PC-9 (cell line): ENCODE measurements around the gene PTGFRN. TPM values are rescaled to one million over a fixed set of nuclear protein-coding genes. Genes with fewer than 3 reads are reported as not detected.

Source experiments
- BruUV-seq: library from RNA; stranded (reverse); fragments of 400-500 nt; replicated peaks from 2 replicates; lab custom pipeline; 2021; lab: Mats Ljungman, UMichigan
- CTCF ChIA-PET: fragments of 300-600 bp; sonication (Branson Sonifier 250); formaldehyde crosslinking; loops from one replicate; lab custom pipeline; 2022; ENCODE audit warnings: antibody characterized with exemption; lab: Charles Lee
- POLR2A ChIA-PET: fragments of 300-600 bp; sonication (Branson Sonifier 250); formaldehyde crosslinking; loops from one replicate; lab custom pipeline; 2022; ENCODE audit warnings: antibody characterized with exemption; ENCODE audit not compliant: unreplicated experiment; lab: Charles Lee
- DNase-seq, 2 experiments: peaks; one replicate each; pipeline versions ENCODE4 v3.0.0 to v3.0.0-alpha.2; 2015 to 2022; ENCODE audit warnings: mixed read lengths in 1 of 2
- H2AFZ ChIP-seq: fragments of 200-600 bp; sonication (generic); 2 replicates; pipeline ENCODE4 v1.8.1; 2017; ENCODE audit warnings: antibody characterized with exemption
- H3F3A ChIP-seq: fragments of 200-600 bp; sonication (generic); 2 replicates; pipeline ENCODE4 v1.8.1; 2017; ENCODE audit warnings: antibody characterized with exemption, mild to moderate bottlenecking, low read depth; ENCODE audit not compliant: insufficient read depth
- H3K27ac ChIP-seq: fragments of 200-600 bp; sonication (generic); 2 replicates; pipeline ENCODE4 v1.6.1; 2016; ENCODE audit warnings: mixed run types
- H3K27me3 ChIP-seq: fragments of 200-600 bp; sonication (generic); 2 replicates; pipeline ENCODE4 v1.6.1; 2016; ENCODE audit warnings: low read depth, mixed run types; ENCODE audit not compliant: insufficient read depth
- H3K36me3 ChIP-seq: fragments of 200-600 bp; sonication (generic); 2 replicates; pipeline ENCODE4 v1.6.1; 2016; ENCODE audit warnings: low read depth, mixed run types
- H3K4me1 ChIP-seq: fragments of 200-600 bp; sonication (generic); replicated peaks from 2 replicates; pipeline ENCODE4 v1.6.1; 2016; ENCODE audit warnings: mixed run types; ENCODE audit not compliant: insufficient read depth
- H3K4me2 ChIP-seq: fragments of 200-600 bp; sonication (generic); 2 replicates; pipeline ENCODE4 v1.6.1; 2017; ENCODE audit warnings: mixed run types
- H3K4me3 ChIP-seq: fragments of 200-600 bp; sonication (generic); 2 replicates; pipeline ENCODE4 v1.6.1; 2016; ENCODE audit warnings: mixed run types
- H3K79me2 ChIP-seq: fragments of 200-600 bp; sonication (generic); 2 replicates; pipeline ENCODE4 v1.6.1; 2017; ENCODE audit warnings: low read depth, mixed run types
- H3K9me2 ChIP-seq: fragments of 200-600 bp; sonication (generic); 2 replicates; pipeline ENCODE4 v1.8.1; 2017; ENCODE audit warnings: mild to moderate bottlenecking; ENCODE audit not compliant: insufficient read depth
- H3K9me3 ChIP-seq: fragments of 200-600 bp; sonication (generic); 2 replicates; pipeline ENCODE4 v1.8.1; 2016; ENCODE audit warnings: low read depth; ENCODE audit not compliant: insufficient read depth
- H4K20me1 ChIP-seq: fragments of 200-600 bp; sonication (generic); 2 replicates; pipeline ENCODE4 v1.8.1; 2017; ENCODE audit not compliant: insufficient read depth
- CTCF ChIP-seq: fragments of 200-600 bp; sonication (generic); conservative IDR thresholded peaks from 2 replicates; pipeline ENCODE4 v1.6.1; 2017; ENCODE audit warnings: mixed run types, antibody characterized with exemption, mild to moderate bottlenecking, moderate library complexity
- EZH2 ChIP-seq: fragments of 200-600 bp; sonication (generic); IDR thresholded peaks from 2 replicates; pipeline ENCODE4 v1.8.0; 2017; ENCODE audit warnings: antibody characterized with exemption, low read depth
- intact Hi-C: fragments of 100-400 bp; cut with micrococcal nuclease; formaldehyde crosslinking; loops from one replicate; pipeline ENCODE4 v1.10.0; 2022; ENCODE audit not compliant: unreplicated experiment
- total RNA-seq: library from RNA; stranded (reverse); gene quantifications from 2 replicates; pipeline ENCODE4 v1.2.3, GENCODE V29; 2021

Gene PTGFRN
- total RNA-seq, 1 experiment from 2014 or later: 87.3 TPM

GRCh38 chr1:116914667-116915066 is 5.0 kb downstream of the PTGFRN start:
- Histone ChIP-seq H3K36me3 (no peaks in the 10 kb centered on the region), H3K4me2 (peak overlapping the region; percentile 51), H3K27me3 (no peaks in the 10 kb centered on the region), H3K9me2 (no peaks in the 10 kb centered on the region), H3K79me2 (peaks cover 93% of the 10 kb centered on the region), H3F3A (peaks cover 17% of the 10 kb centered on the region; the same call in 1 of the 2 replicates), H3K4me3 (no peak overlapping the region; the same call in 1 of the 2 replicates), H4K20me1 (no peaks in the 10 kb centered on the region), H3K27ac (no peak overlapping the region), H3K4me1 (peaks cover 71% of the 10 kb centered on the region), H2AFZ (no peak overlapping the region), H3K9me3 (no peaks in the 10 kb centered on the region)
- ChIA-PET CTCF (no interaction called here), POLR2A (interaction anchor here (0.6 kb wide), 1 partner anchor 218 kb away, joined by 7 read pairs; no protein-coding TSS in a partner anchor)
- TF ChIP-seq EZH2: no peak
- no peak for TF ChIP-seq CTCF
- no TSS peak for BruUV-seq
- intact Hi-C loops: loop anchor here (5.0 to 10.0 kb wide), 3 partner anchors 57 to 340 kb away; partner anchors contain the start of gene CD58
- no peak for DNase-seq

GRCh38 chr1:116915086-116915661 is 5.5 kb downstream of the PTGFRN start:
- H3K79me2 ChIP-seq: peaks cover 98% of the 10 kb centered on the region
- ChIA-PET POLR2A (interaction anchor here (0.5 to 0.6 kb wide), 2 partner anchors 61 to 219 kb away, joined by 3 to 7 read pairs; no protein-coding TSS in a partner anchor), CTCF (no interaction called here)

GRCh38 chr1:116916002-116916401 is 6.3 kb downstream of the PTGFRN start:
- TF ChIP-seq EZH2 (no peak), CTCF (no peak)
- intact Hi-C loops: loop anchor here (5.0 to 10.0 kb wide), 2 partner anchors 59 to 341 kb away; partner anchors contain the start of gene CD58
- Histone ChIP-seq H3K4me1 (peaks cover 75% of the 10 kb centered on the region), H3K4me2 (peak overlapping the region; percentile 51), H3K27ac (0 out of 2 replicates have a peak overlapping the region, but pooled peaks have one; percentile 5), H4K20me1 (no peaks in the 10 kb centered on the region), H3K9me2 (no peaks in the 10 kb centered on the region), H2AFZ (no peak overlapping the region), H3K36me3 (no peaks in the 10 kb centered on the region), H3K79me2 (peaks cover 100% of the 10 kb centered on the region), H3K4me3 (no peak overlapping the region), H3F3A (peaks cover 17% of the 10 kb centered on the region; the same call in 1 of the 2 replicates), H3K27me3 (no peaks in the 10 kb centered on the region), H3K9me3 (no peaks in the 10 kb centered on the region)
- POLR2A ChIA-PET: no interaction called here
- CTCF ChIA-PET: no interaction called here
- no TSS peak for BruUV-seq
- peak in 1 of 2 experiments; percentile 71 for DNase-seq

More at GRCh38 chr1:116915086-116915661, 5.5 kb downstream of the PTGFRN start:
- H3K4me2 ChIP-seq: peak overlapping the region; percentile 51
- 0 out of 2 replicates have a peak overlapping the region, but pooled peaks have one; percentile 5 for H3K27ac ChIP-seq
- H3F3A ChIP-seq: peaks cover 17% of the 10 kb centered on the region; the same call in 1 of the 2 replicates
- no peak overlapping the region for H2AFZ ChIP-seq
- intact Hi-C loops: loop anchor here (5.0 to 10.0 kb wide), 2 partner anchors 58 to 340 kb away; partner anchors contain the start of gene CD58
- no peaks in the 10 kb centered on the region for H3K27me3 ChIP-seq
- BruUV-seq: no TSS peak
- TF ChIP-seq EZH2 (no peak), CTCF (no peak)
- H3K4me1 ChIP-seq: peaks cover 76% of the 10 kb centered on the region
- no peaks in the 10 kb centered on the region for H3K9me2 ChIP-seq
- H3K36me3 ChIP-seq: no peaks in the 10 kb centered on the region
- peak in 1 of 2 experiments; percentile 74 for DNase-seq
- no peaks in the 10 kb centered on the region for H3K9me3 ChIP-seq
- no peaks in the 10 kb centered on the region for H4K20me1 ChIP-seq
- no peak overlapping the region; the same call in 1 of the 2 replicates for H3K4me3 ChIP-seq
